Measurements from ENCODE around the gene ATP6AP2.

ATP6AP2 gene

GRCh38 chrX:40542972-40543371, 37.8 kb upstream of the ATP6AP2 start:
- Histone ChIP-seq H3K4me3 (ENCODE audit: control insufficient read depth in 1 of 7, extremely low read depth in 1 of 7, insufficient read depth in 4 of 7, low read depth in 2 of 7, low read length in 6 of 7) (no peak overlapping the region), H3K36me3 (ENCODE audit: control insufficient read depth in 4 of 4, insufficient read depth in 4 of 4, low read length in 3 of 4) (no peaks in the 10 kb centered on the region), H3K9me3 (ENCODE audit: control extremely low read depth in 1 of 5, control insufficient read depth in 4 of 5, insufficient read depth in 2 of 5, low read depth in 1 of 5, low read length in 4 of 5) (no peaks in the 10 kb centered on the region), H3K27me3 (replicated peaks in 2 of 5; ENCODE audit: control insufficient read depth in 4 of 5, insufficient read depth in 5 of 5, low read length in 4 of 5) (peaks cover 0 to 35% (median 0%) of the 10 kb centered on the region in 5 experiments), H3K27ac (ENCODE audit: insufficient read depth in 1 of 2, low read depth in 1 of 2, low read length in 2 of 2, poor library complexity in 1 of 2, severe bottlenecking in 2 of 2) (no peak overlapping the region), H3K4me1 (ENCODE audit: control extremely low read depth in 1 of 4, control insufficient read depth in 4 of 4, insufficient read depth in 4 of 4, low read length in 3 of 4) (peaks cover 0 to 26% (median 17%) of the 10 kb centered on the region in 4 experiments)
- no peak for DNase-seq
- no CpG with 5 or more reads among the region's 4 CpGs for WGBS (ENCODE audit: insufficient coverage)
- POLR2A ChIA-PET: no interaction called here
- CTCF ChIA-PET: interaction anchor here (0.8 to 1.5 kb wide), 5 partner anchors 11 to 103 kb away, joined by 3 to 7 read pairs (median 6); partner anchors contain the start of gene CXorf38

GRCh38 chrX:40543661-40544328, 37.0 kb upstream of the ATP6AP2 start:
- DNase-seq: peak; percentile 61 to 72 (median 64)
- H3K4me3 ChIP-seq (ENCODE audit: control insufficient read depth in 1 of 7, extremely low read depth in 1 of 7, insufficient read depth in 4 of 7, low read depth in 2 of 7, low read length in 6 of 7): peak overlapping the region in 3 of 7 experiments; percentile 22 to 60 (median 45)
- H3K27ac ChIP-seq (ENCODE audit: insufficient read depth in 1 of 2, low read depth in 1 of 2, low read length in 2 of 2, poor library complexity in 1 of 2, severe bottlenecking in 2 of 2): peak overlapping the region in 1 of 2 experiments; percentile 70
- H3K27me3 ChIP-seq (replicated peaks in 2 of 5; ENCODE audit: control insufficient read depth in 4 of 5, insufficient read depth in 5 of 5, low read length in 4 of 5): peaks cover 0 to 29% (median 0%) of the 10 kb centered on the region in 5 experiments
- H3K36me3 ChIP-seq (ENCODE audit: control insufficient read depth in 4 of 4, insufficient read depth in 4 of 4, low read length in 3 of 4): no peaks in the 10 kb centered on the region
- ChIA-PET POLR2A (interaction anchor here (0.7 kb wide), 1 partner anchor 37 kb away, joined by 4 read pairs; the partner anchor contains the start of gene ATP6AP2), CTCF (interaction anchor here (0.6 to 1.9 kb wide), 18 partner anchors 11 to 1957 kb away, joined by 3 to 9 read pairs (median 3); partner anchors contain the start of gene CXorf38)
- 6% methylated on average over 3 of the region's 8 CpGs for WGBS (ENCODE audit: insufficient coverage)
- peaks cover 0 to 24% (median 16%) of the 10 kb centered on the region in 4 experiments for H3K4me1 ChIP-seq (ENCODE audit: control extremely low read depth in 1 of 4, control insufficient read depth in 4 of 4, insufficient read depth in 4 of 4, low read length in 3 of 4)
- H3K9me3 ChIP-seq (ENCODE audit: control extremely low read depth in 1 of 5, control insufficient read depth in 4 of 5, insufficient read depth in 2 of 5, low read depth in 1 of 5, low read length in 4 of 5): no peaks in the 10 kb centered on the region

GRCh38 chrX:40544343-40545266, 36.2 kb upstream of the ATP6AP2 start:
- DNase-seq: peak; percentile 62 to 90 (median 86)
- ChIA-PET CTCF (interaction anchor here (0.6 to 1.9 kb wide), 19 partner anchors 10 to 1958 kb away, joined by 3 to 9 read pairs (median 3); partner anchors contain the start of gene CXorf38), POLR2A (interaction anchor here (0.7 kb wide), 1 partner anchor 36 kb away, joined by 4 read pairs; the partner anchor contains the start of gene ATP6AP2)
- Histone ChIP-seq H3K9me3 (ENCODE audit: control extremely low read depth in 1 of 5, control insufficient read depth in 4 of 5, insufficient read depth in 2 of 5, low read depth in 1 of 5, low read length in 4 of 5) (no peaks in the 10 kb centered on the region), H3K36me3 (ENCODE audit: control insufficient read depth in 4 of 4, insufficient read depth in 4 of 4, low read length in 3 of 4) (no peaks in the 10 kb centered on the region), H3K4me3 (ENCODE audit: control insufficient read depth in 1 of 7, extremely low read depth in 1 of 7, insufficient read depth in 4 of 7, low read depth in 2 of 7, low read length in 6 of 7) (peak overlapping the region in 3 of 7 experiments; percentile 22 to 60 (median 45)), H3K27me3 (replicated peaks in 2 of 5; ENCODE audit: control insufficient read depth in 4 of 5, insufficient read depth in 5 of 5, low read length in 4 of 5) (peaks cover 0 to 21% (median 0%) of the 10 kb centered on the region in 5 experiments), H3K4me1 (ENCODE audit: control extremely low read depth in 1 of 4, control insufficient read depth in 4 of 4, insufficient read depth in 4 of 4, low read length in 3 of 4) (peaks cover 0 to 16% (median 9%) of the 10 kb centered on the region in 4 experiments), H3K27ac (ENCODE audit: insufficient read depth in 1 of 2, low read depth in 1 of 2, low read length in 2 of 2, poor library complexity in 1 of 2, severe bottlenecking in 2 of 2) (peak overlapping the region in 1 of 2 experiments; percentile 70)
- WGBS (ENCODE audit: insufficient coverage): 69% methylated on average over 11 of the region's 13 CpGs

- ChIA-PET POLR2A (no interaction called here), CTCF (interaction anchor here (0.6 kb wide), 1 partner anchor 583 kb away, joined by 3 read pairs; no protein-coding TSS in a partner anchor)
- Histone ChIP-seq H3K4me1 (ENCODE audit: control extremely low read depth in 1 of 4, control insufficient read depth in 4 of 4, insufficient read depth in 4 of 4, low read length in 3 of 4) (peaks cover 0 to 10% (median 7%) of the 10 kb centered on the region in 4 experiments), H3K27me3 (replicated peaks in 2 of 5; ENCODE audit: control insufficient read depth in 4 of 5, insufficient read depth in 5 of 5, low read length in 4 of 5) (peaks cover 0 to 17% (median 0%) of the 10 kb centered on the region in 5 experiments), H3K36me3 (ENCODE audit: control insufficient read depth in 4 of 4, insufficient read depth in 4 of 4, low read length in 3 of 4) (no peaks in the 10 kb centered on the region), H3K9me3 (ENCODE audit: control extremely low read depth in 1 of 5, control insufficient read depth in 4 of 5, insufficient read depth in 2 of 5, low read depth in 1 of 5, low read length in 4 of 5) (no peaks in the 10 kb centered on the region), H3K27ac (ENCODE audit: insufficient read depth in 1 of 2, low read depth in 1 of 2, low read length in 2 of 2, poor library complexity in 1 of 2, severe bottlenecking in 2 of 2) (no peak overlapping the region), H3K4me3 (ENCODE audit: control insufficient read depth in 1 of 7, extremely low read depth in 1 of 7, insufficient read depth in 4 of 7, low read depth in 2 of 7, low read length in 6 of 7) (no peak overlapping the region)
- no peak for DNase-seq
- WGBS (ENCODE audit: insufficient coverage): no CpG with 5 or more reads among the region's 2 CpGs
These were observed 33.9 kb upstream of the ATP6AP2 start for GRCh38 chrX:40546870-40547269.

- Histone ChIP-seq H3K4me3 (ENCODE audit: control insufficient read depth in 1 of 7, extremely low read depth in 1 of 7, insufficient read depth in 4 of 7, low read depth in 2 of 7, low read length in 6 of 7) (no peak overlapping the region), H3K36me3 (ENCODE audit: control insufficient read depth in 4 of 4, insufficient read depth in 4 of 4, low read length in 3 of 4) (no peaks in the 10 kb centered on the region), H3K9me3 (ENCODE audit: control extremely low read depth in 1 of 5, control insufficient read depth in 4 of 5, insufficient read depth in 2 of 5, low read depth in 1 of 5, low read length in 4 of 5) (no peaks in the 10 kb centered on the region), H3K27ac (ENCODE audit: insufficient read depth in 1 of 2, low read depth in 1 of 2, low read length in 2 of 2, poor library complexity in 1 of 2, severe bottlenecking in 2 of 2) (no peak overlapping the region), H3K27me3 (replicated peaks in 2 of 5; ENCODE audit: control insufficient read depth in 4 of 5, insufficient read depth in 5 of 5, low read length in 4 of 5) (peaks cover 0 to 29% (median 0%) of the 10 kb centered on the region in 5 experiments), H3K4me1 (ENCODE audit: control extremely low read depth in 1 of 4, control insufficient read depth in 4 of 4, insufficient read depth in 4 of 4, low read length in 3 of 4) (no peaks in the 10 kb centered on the region)
- DNase-seq: peak in 1 of 3 donors; percentile 28
- CTCF ChIA-PET: no interaction called here
- POLR2A ChIA-PET: no interaction called here
- WGBS (ENCODE audit: insufficient coverage): 76% methylated on average over 8 of the region's 9 CpGs
These were observed 30.7 kb upstream of the ATP6AP2 start for GRCh38 chrX:40550066-40550465.

GRCh38 chrX:40552768-40553167, 28.0 kb upstream of the ATP6AP2 start:
- CTCF ChIA-PET: no interaction called here

More at GRCh38 chrX:40552768-40553167, 28.0 kb upstream of the ATP6AP2 start:
- Histone ChIP-seq H3K27ac (ENCODE audit: insufficient read depth in 1 of 2, low read depth in 1 of 2, low read length in 2 of 2, poor library complexity in 1 of 2, severe bottlenecking in 2 of 2) (no peak overlapping the region), H3K9me3 (ENCODE audit: control extremely low read depth in 1 of 5, control insufficient read depth in 4 of 5, insufficient read depth in 2 of 5, low read depth in 1 of 5, low read length in 4 of 5) (no peaks in the 10 kb centered on the region), H3K27me3 (replicated peaks in 2 of 5; ENCODE audit: control insufficient read depth in 4 of 5, insufficient read depth in 5 of 5, low read length in 4 of 5) (peaks cover 0 to 25% (median 0%) of the 10 kb centered on the region in 5 experiments), H3K4me3 (ENCODE audit: control insufficient read depth in 1 of 7, extremely low read depth in 1 of 7, insufficient read depth in 4 of 7, low read depth in 2 of 7, low read length in 6 of 7) (no peak overlapping the region), H3K4me1 (ENCODE audit: control extremely low read depth in 1 of 4, control insufficient read depth in 4 of 4, insufficient read depth in 4 of 4, low read length in 3 of 4) (no peaks in the 10 kb centered on the region), H3K36me3 (ENCODE audit: control insufficient read depth in 4 of 4, insufficient read depth in 4 of 4, low read length in 3 of 4) (no peaks in the 10 kb centered on the region)
- WGBS (ENCODE audit: insufficient coverage): 74% methylated on average over 4 of the region's 5 CpGs
- POLR2A ChIA-PET: no interaction called here
- no peak for DNase-seq

All from common myeloid progenitor, CD34-positive (primary cell).